ENCODE data around the gene SDE2. TPM values are rescaled to one million over a fixed set of nuclear protein-coding genes. Genes with fewer than 3 reads are reported as not detected.

SDE2 gene
- total and polyA plus RNA-seq, 10 of the 15 experiments (the other 5 are each of a cell fraction or from before 2014, with no cell fraction given), result 2.7 to 19.4 (median 12.6) TPM

DNA sequence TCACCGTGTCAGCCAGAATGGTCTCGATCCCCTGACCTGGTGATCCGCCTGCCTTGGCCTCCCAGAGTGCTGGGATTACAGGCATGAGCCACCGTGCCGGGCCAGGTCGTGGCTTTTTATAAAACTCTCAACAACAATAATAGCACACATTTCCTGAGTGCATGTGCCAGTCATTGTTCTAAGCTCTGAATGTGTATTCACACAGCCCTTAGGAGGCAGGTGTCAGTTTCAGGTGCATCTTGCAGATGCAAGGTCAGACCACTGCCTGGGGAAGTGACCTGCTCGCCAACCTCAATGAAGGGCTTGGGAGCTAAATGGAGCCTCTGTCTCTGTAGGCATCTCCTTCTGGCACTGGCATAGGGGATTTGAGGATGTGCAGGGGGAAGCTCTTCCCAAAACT, 56.6 kb downstream of the SDE2 start (continued):
- TF ChIP-seq NFXL1 (IDR thresholded peaks at IDR 0.05; ENCODE audit: borderline replicate concordance), result no peak
- 0 out of 2 replicates have a peak, but pooled peaks have one; percentile 21 for TF ChIP-seq EED (IDR thresholded peaks at IDR 0.05; ENCODE audit: low read depth)
- no peak for TF ChIP-seq EP300 (IDR thresholded peaks at IDR 0.05; ENCODE audit: borderline replicate concordance in 1 of 2, control insufficient read depth in 1 of 2, low read depth in 2 of 2, low read length in 2 of 2)
- no peak for TF ChIP-seq NFIC (IDR thresholded peaks at IDR 0.05; ENCODE audit: low read depth, low read length)
- TF ChIP-seq, protein P1, sequence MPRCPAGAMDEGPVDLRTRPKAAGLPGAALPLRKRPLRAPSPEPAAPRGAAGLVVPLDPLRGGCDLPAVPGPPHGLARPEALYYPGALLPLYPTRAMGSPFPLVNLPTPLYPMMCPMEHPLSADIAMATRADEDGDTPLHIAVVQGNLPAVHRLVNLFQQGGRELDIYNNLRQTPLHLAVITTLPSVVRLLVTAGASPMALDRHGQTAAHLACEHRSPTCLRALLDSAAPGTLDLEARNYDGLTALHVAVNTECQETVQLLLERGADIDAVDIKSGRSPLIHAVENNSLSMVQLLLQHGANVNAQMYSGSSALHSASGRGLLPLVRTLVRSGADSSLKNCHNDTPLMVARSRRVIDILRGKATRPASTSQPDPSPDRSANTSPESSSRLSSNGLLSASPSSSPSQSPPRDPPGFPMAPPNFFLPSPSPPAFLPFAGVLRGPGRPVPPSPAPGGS (IDR thresholded peaks at IDR 0.05; ENCODE audit: borderline replicate concordance, insufficient read depth, low read depth, low read length, poor library complexity, severe bottlenecking), result no peak
- TF ChIP-seq KDM1A (IDR thresholded peaks at IDR 0.05; ENCODE audit: borderline replicate concordance), result no peak
- TF ChIP-seq, protein P2, sequence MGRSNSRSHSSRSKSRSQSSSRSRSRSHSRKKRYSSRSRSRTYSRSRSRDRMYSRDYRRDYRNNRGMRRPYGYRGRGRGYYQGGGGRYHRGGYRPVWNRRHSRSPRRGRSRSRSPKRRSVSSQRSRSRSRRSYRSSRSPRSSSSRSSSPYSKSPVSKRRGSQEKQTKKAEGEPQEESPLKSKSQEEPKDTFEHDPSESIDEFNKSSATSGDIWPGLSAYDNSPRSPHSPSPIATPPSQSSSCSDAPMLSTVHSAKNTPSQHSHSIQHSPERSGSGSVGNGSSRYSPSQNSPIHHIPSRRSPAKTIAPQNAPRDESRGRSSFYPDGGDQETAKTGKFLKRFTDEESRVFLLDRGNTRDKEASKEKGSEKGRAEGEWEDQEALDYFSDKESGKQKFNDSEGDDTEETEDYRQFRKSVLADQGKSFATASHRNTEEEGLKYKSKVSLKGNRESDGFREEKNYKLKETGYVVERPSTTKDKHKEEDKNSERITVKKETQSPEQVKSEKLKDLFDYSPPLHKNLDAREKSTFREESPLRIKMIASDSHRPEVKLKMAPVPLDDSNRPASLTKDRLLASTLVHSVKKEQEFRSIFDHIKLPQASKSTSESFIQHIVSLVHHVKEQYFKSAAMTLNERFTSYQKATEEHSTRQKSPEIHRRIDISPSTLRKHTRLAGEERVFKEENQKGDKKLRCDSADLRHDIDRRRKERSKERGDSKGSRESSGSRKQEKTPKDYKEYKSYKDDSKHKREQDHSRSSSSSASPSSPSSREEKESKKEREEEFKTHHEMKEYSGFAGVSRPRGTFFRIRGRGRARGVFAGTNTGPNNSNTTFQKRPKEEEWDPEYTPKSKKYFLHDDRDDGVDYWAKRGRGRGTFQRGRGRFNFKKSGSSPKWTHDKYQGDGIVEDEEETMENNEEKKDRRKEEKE (IDR thresholded peaks at IDR 0.05), result no peak
- no peak for TF ChIP-seq POU2F2 (IDR thresholded peaks at IDR 0.05; ENCODE audit: borderline replicate concordance, low read depth, low read length)
- no peak for TF ChIP-seq MXI1 (IDR thresholded peaks at IDR 0.05; ENCODE audit: low read depth, low read length)
- TF ChIP-seq, protein P3, sequence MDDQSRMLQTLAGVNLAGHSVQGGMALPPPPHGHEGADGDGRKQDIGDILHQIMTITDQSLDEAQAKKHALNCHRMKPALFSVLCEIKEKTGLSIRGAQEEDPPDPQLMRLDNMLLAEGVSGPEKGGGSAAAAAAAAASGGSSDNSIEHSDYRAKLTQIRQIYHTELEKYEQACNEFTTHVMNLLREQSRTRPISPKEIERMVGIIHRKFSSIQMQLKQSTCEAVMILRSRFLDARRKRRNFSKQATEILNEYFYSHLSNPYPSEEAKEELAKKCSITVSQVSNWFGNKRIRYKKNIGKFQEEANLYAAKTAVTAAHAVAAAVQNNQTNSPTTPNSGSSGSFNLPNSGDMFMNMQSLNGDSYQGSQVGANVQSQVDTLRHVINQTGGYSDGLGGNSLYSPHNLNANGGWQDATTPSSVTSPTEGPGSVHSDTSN (IDR thresholded peaks at IDR 0.05; ENCODE audit: insufficient replicate concordance, low read depth, low read length), result no peak
- TF ChIP-seq, protein P4, sequence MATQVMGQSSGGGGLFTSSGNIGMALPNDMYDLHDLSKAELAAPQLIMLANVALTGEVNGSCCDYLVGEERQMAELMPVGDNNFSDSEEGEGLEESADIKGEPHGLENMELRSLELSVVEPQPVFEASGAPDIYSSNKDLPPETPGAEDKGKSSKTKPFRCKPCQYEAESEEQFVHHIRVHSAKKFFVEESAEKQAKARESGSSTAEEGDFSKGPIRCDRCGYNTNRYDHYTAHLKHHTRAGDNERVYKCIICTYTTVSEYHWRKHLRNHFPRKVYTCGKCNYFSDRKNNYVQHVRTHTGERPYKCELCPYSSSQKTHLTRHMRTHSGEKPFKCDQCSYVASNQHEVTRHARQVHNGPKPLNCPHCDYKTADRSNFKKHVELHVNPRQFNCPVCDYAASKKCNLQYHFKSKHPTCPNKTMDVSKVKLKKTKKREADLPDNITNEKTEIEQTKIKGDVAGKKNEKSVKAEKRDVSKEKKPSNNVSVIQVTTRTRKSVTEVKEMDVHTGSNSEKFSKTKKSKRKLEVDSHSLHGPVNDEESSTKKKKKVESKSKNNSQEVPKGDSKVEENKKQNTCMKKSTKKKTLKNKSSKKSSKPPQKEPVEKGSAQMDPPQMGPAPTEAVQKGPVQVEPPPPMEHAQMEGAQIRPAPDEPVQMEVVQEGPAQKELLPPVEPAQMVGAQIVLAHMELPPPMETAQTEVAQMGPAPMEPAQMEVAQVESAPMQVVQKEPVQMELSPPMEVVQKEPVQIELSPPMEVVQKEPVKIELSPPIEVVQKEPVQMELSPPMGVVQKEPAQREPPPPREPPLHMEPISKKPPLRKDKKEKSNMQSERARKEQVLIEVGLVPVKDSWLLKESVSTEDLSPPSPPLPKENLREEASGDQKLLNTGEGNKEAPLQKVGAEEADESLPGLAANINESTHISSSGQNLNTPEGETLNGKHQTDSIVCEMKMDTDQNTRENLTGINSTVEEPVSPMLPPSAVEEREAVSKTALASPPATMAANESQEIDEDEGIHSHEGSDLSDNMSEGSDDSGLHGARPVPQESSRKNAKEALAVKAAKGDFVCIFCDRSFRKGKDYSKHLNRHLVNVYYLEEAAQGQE (IDR thresholded peaks at IDR 0.05; ENCODE audit: low read depth, low read length), result no peak
- no peak for TF ChIP-seq CREB1 (IDR thresholded peaks at IDR 0.05; ENCODE audit: low read depth)
- no peak for TF ChIP-seq CHD1 (IDR thresholded peaks at IDR 0.05; ENCODE audit: low read depth, low read length)
- TF ChIP-seq, protein P5, sequence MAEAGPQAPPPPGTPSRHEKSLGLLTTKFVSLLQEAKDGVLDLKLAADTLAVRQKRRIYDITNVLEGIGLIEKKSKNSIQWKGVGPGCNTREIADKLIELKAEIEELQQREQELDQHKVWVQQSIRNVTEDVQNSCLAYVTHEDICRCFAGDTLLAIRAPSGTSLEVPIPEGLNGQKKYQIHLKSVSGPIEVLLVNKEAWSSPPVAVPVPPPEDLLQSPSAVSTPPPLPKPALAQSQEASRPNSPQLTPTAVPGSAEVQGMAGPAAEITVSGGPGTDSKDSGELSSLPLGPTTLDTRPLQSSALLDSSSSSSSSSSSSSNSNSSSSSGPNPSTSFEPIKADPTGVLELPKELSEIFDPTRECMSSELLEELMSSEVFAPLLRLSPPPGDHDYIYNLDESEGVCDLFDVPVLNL (IDR thresholded peaks at IDR 0.05; ENCODE audit: low read depth, low read length), result no peak
- TF ChIP-seq HDAC2 (IDR thresholded peaks at IDR 0.05), result no peak
- TF ChIP-seq RFX5 (IDR thresholded peaks at IDR 0.05; ENCODE audit: low read depth, low read length), result no peak
- TF ChIP-seq SMAD5 (IDR thresholded peaks at IDR 0.05; ENCODE audit: low read depth), result no peak
- no peak for TF ChIP-seq MTA2 (IDR thresholded peaks at IDR 0.05; ENCODE audit: low read depth)
- no peak for TF ChIP-seq NR2C2 (IDR thresholded peaks at IDR 0.05; ENCODE audit: borderline replicate concordance, control insufficient read depth, insufficient read length, low read depth)
- no peak for TF ChIP-seq STAT1 (conservative IDR thresholded peaks at IDR 0.05)
- TF ChIP-seq EGR1 (IDR thresholded peaks at IDR 0.05; ENCODE audit: borderline replicate concordance in 1 of 2, low read depth in 2 of 2, low read length in 2 of 2), result no peak
